Measurements from ENCODE around the gene PRPF40B.
A peak's percentile ranks its signal among the peaks of the same experiment; 100 is the strongest.

PRPF40B gene

GRCh38 chr12:49622501-49623141 is 740 bp upstream of the PRPF40B start:
- H3K4me2 ChIP-seq (ENCODE audit: low read length) = peak overlapping the region; percentile 93
- peak overlapping the region; percentile 91 for H3K27ac ChIP-seq (ENCODE audit: low read depth, low read length)
- no peaks in the 10 kb centered on the region for H3K79me2 ChIP-seq (ENCODE audit: control insufficient read depth, low read length)
- H3K9me2 ChIP-seq (replicated peaks; ENCODE audit: control insufficient read depth, low read length) = no peaks in the 10 kb centered on the region
- TF ChIP-seq CTCF (IDR thresholded peaks at IDR 0.05; ENCODE audit: low read depth, low read length, poor library complexity, severe bottlenecking) (no peak), EZH2phosphoT487 (IDR thresholded peaks at IDR 0.05; ENCODE audit: borderline replicate concordance, low read length) (no peak)
- peaks cover 48% of the 10 kb centered on the region for H3K4me1 ChIP-seq (ENCODE audit: control insufficient read depth, low read length)
- no peaks in the 10 kb centered on the region for H3K9me3 ChIP-seq (ENCODE audit: control insufficient read depth, insufficient read depth, low read length)
- peak overlapping the region; percentile 79 for H3K4me3 ChIP-seq (ENCODE audit: low read length)
- H3F3A ChIP-seq (ENCODE audit: control insufficient read depth, insufficient read depth) = peaks cover 42% of the 10 kb centered on the region
- no peaks in the 10 kb centered on the region for H4K20me1 ChIP-seq (ENCODE audit: control insufficient read depth, insufficient read depth, low read depth, low read length)
- no peaks in the 10 kb centered on the region for H3K27me3 ChIP-seq (ENCODE audit: control insufficient read depth, low read length)
- no peaks in the 10 kb centered on the region for H3K36me3 ChIP-seq (ENCODE audit: control insufficient read depth, low read length)

GRCh38 chr12:49624921-49625577 is 1.7 kb downstream of the PRPF40B start:
- Histone ChIP-seq H3K27ac (ENCODE audit: low read depth, low read length) (no peak overlapping the region), H3K9me3 (ENCODE audit: control insufficient read depth, insufficient read depth, low read length) (no peaks in the 10 kb centered on the region), H3K36me3 (ENCODE audit: control insufficient read depth, low read length) (no peaks in the 10 kb centered on the region), H3F3A (ENCODE audit: control insufficient read depth, insufficient read depth) (peaks cover 39% of the 10 kb centered on the region), H3K9me2 (replicated peaks; ENCODE audit: control insufficient read depth, low read length) (no peaks in the 10 kb centered on the region), H3K79me2 (ENCODE audit: control insufficient read depth, low read length) (no peaks in the 10 kb centered on the region), H3K4me1 (ENCODE audit: control insufficient read depth, low read length) (peaks cover 51% of the 10 kb centered on the region), H4K20me1 (ENCODE audit: control insufficient read depth, insufficient read depth, low read depth, low read length) (no peaks in the 10 kb centered on the region), H3K4me2 (ENCODE audit: low read length) (no peak overlapping the region), H3K27me3 (ENCODE audit: control insufficient read depth, low read length) (no peaks in the 10 kb centered on the region), H3K4me3 (ENCODE audit: low read length) (no peak overlapping the region)
- TF ChIP-seq EZH2phosphoT487 (IDR thresholded peaks at IDR 0.05; ENCODE audit: borderline replicate concordance, low read length) = no peak
- TF ChIP-seq CTCF (IDR thresholded peaks at IDR 0.05; ENCODE audit: low read depth, low read length, poor library complexity, severe bottlenecking) = no peak

- no peak overlapping the region for H3K27ac ChIP-seq (ENCODE audit: low read depth, low read length)
- H3F3A ChIP-seq (ENCODE audit: control insufficient read depth, insufficient read depth) = peaks cover 36% of the 10 kb centered on the region
- H3K4me2 ChIP-seq (ENCODE audit: low read length) = no peak overlapping the region
Observed at GRCh38 chr12:49626169-49626835, 2.9 kb downstream of the PRPF40B start.

More at GRCh38 chr12:49626169-49626835, 2.9 kb downstream of the PRPF40B start:
- Histone ChIP-seq H3K9me3 (ENCODE audit: control insufficient read depth, insufficient read depth, low read length) (no peaks in the 10 kb centered on the region), H3K4me3 (ENCODE audit: low read length) (no peak overlapping the region), H3K27me3 (ENCODE audit: control insufficient read depth, low read length) (no peaks in the 10 kb centered on the region; the same call in 1 of the 2 replicates), H4K20me1 (ENCODE audit: control insufficient read depth, insufficient read depth, low read depth, low read length) (no peaks in the 10 kb centered on the region), H3K79me2 (ENCODE audit: control insufficient read depth, low read length) (no peaks in the 10 kb centered on the region), H3K9me2 (replicated peaks; ENCODE audit: control insufficient read depth, low read length) (no peaks in the 10 kb centered on the region), H3K4me1 (ENCODE audit: control insufficient read depth, low read length) (peaks cover 42% of the 10 kb centered on the region), H3K36me3 (ENCODE audit: control insufficient read depth, low read length) (no peaks in the 10 kb centered on the region)
- no peak for TF ChIP-seq EZH2phosphoT487 (IDR thresholded peaks at IDR 0.05; ENCODE audit: borderline replicate concordance, low read length)
- TF ChIP-seq CTCF (IDR thresholded peaks at IDR 0.05; ENCODE audit: low read depth, low read length, poor library complexity, severe bottlenecking) = peak; percentile 45
